Gastroesophageal sphincter (tissue), 3 donors: ENCODE measurements around the gene FAM50A.

ENCODE experiments used
- CTCF ChIP-seq, 4 experiments: fragments of 200-600 bp in 2 of 4; fragments of 450-650 bp in 2 of 4; sonication (generic) in 1 of 4; IDR thresholded peaks; one replicate each; pipeline ENCODE4 v1.5.1; 2017 to 2019; ENCODE audit warnings: antibody characterized with exemption in 4 of 4, mild to moderate bottlenecking in 2 of 4, moderate library complexity in 2 of 4
- EP300 ChIP-seq: sonication (generic); formaldehyde crosslinking; IDR thresholded peaks from one replicate; pipeline ENCODE4 v1.6.1; 2017; ENCODE audit warnings: antibody characterized with exemption, mild to moderate bottlenecking
- POLR2AphosphoS5 ChIP-seq: sonication (generic); formaldehyde crosslinking; IDR thresholded peaks from one replicate; pipeline ENCODE4 v1.6.1; 2017; ENCODE audit warnings: antibody characterized with exemption

- TF ChIP-seq CTCF (IDR thresholded peaks at IDR 0.05) (no peak), EP300 (no peak), POLR2AphosphoS5 (no peak)
Measured at GRCh38 chrX:154409222-154409871, 34.6 kb upstream of the FAM50A start, which contains the start of gene DNASE1L1.
